HCT116 (cell line): ENCODE measurements around the gene EVC. TPM values are rescaled to one million over a fixed set of nuclear protein-coding genes. Genes with fewer than 3 reads are reported as not detected.

ENCODE experiments used
- ATAC-seq: fragments of 200-7000 bp; cut with Tn5 transposase; 2 replicates; pipeline ENCODE4 v1.9.1; 2020; ENCODE audit warnings: mild to moderate bottlenecking, moderate library complexity
- BruUV-seq: library from RNA; stranded (reverse); fragments of 400-500 nt; replicated peaks from 2 replicates; lab custom pipeline; 2021; lab: Mats Ljungman, UMichigan
- CTCF ChIA-PET: fragments of 300-600 bp; sonication (Branson Sonifier 250); formaldehyde crosslinking; loops from one replicate; lab custom pipeline; 2021; ENCODE audit warnings: antibody characterized with exemption; lab: Charles Lee
- POLR2A ChIA-PET: fragments of 300-600, 350-600 bp; sonication (Branson Sonifier 250); formaldehyde crosslinking; loops from one replicate; lab custom pipeline; 2021; ENCODE audit warnings: antibody characterized with exemption; lab: Charles Lee
- RAD21 ChIA-PET, 2 experiments: fragments of 300-600 bp; sonication (Branson Sonifier 250); formaldehyde crosslinking; loops; one replicate each; lab custom pipeline; 2023; ENCODE audit warnings: low total read pairs in 2 of 2; ENCODE audit not compliant: uncharacterized antibody in 2 of 2, unreplicated experiment in 2 of 2, low non-redundant PET in 1 of 2; lab: Charles Lee
- DNase-seq: peaks from one replicate; pipeline ENCODE4 v3.0.0-alpha.2; 2010; ENCODE audit warnings: low read depth, low spot score
- H2AFZ ChIP-seq: fragments of 200-600 bp; shearing (Covaris generic), sonication (generic); 2 replicates; pipeline ENCODE4 v1.6.1; 2017; ENCODE audit warnings: low read depth, mixed run types, mixed read lengths, antibody characterized with exemption, low read length; ENCODE audit not compliant: poor library complexity, severe bottlenecking
- H3K27ac ChIP-seq: 2 replicates; pipeline ENCODE4 v1.5.1; 2012; ENCODE audit warnings: low read depth, low read length
- H3K27me3 ChIP-seq: fragments of 200-600 bp; sonication (generic); 2 replicates; pipeline ENCODE4 v1.6.1; 2016; ENCODE audit warnings: mixed run types, low read length, mixed read lengths; ENCODE audit not compliant: insufficient read depth
- H3K36me3 ChIP-seq, 2 experiments: fragments of 200-500 bp in 1 of 2; fragments of 200-600 bp in 1 of 2; sonication (Bioruptor generic) in 1 of 2; sonication (generic) in 1 of 2; 2 replicates each; pipeline versions ENCODE4 v1.5.1 to v1.6.1; 2014 to 2016; ENCODE audit warnings: low read length in 2 of 2, inconsistent platforms in 1 of 2, mixed read lengths in 1 of 2, mixed run types in 1 of 2; ENCODE audit not compliant: insufficient read depth in 2 of 2, control insufficient read depth in 1 of 2
- H3K4me1 ChIP-seq, 2 experiments: fragments of 200-600 bp in 1 of 2; sonication (generic) in 1 of 2; 2 replicates each; pipeline versions ENCODE4 v1.5.1 to v1.6.1; 2012 to 2017; ENCODE audit warnings: low read length in 2 of 2, inconsistent platforms in 1 of 2, mild to moderate bottlenecking in 1 of 2, mixed read lengths in 1 of 2, mixed run types in 1 of 2, moderate library complexity in 1 of 2; ENCODE audit not compliant: insufficient read depth in 2 of 2, control insufficient read depth in 1 of 2
- H3K4me2 ChIP-seq: fragments of 200-600 bp; sonication (generic); 2 replicates; pipeline ENCODE4 v1.6.1; 2017; ENCODE audit warnings: mixed run types, low read length, mixed read lengths
- H3K4me3 ChIP-seq, 2 experiments: fragments of 200-600 bp in 1 of 2; sonication (generic) in 1 of 2; replicated peaks in 1 of 2; 2 replicates each; pipeline ENCODE4 v1.5.1; 2011 to 2016; ENCODE audit warnings: low read length in 2 of 2, control low read depth in 1 of 2, low read depth in 1 of 2, mild to moderate bottlenecking in 1 of 2, mixed read lengths in 1 of 2, mixed run types in 1 of 2
- H3K79me2 ChIP-seq: fragments of 200-600 bp; sonication (generic); 2 replicates; pipeline ENCODE4 v1.6.1; 2017; ENCODE audit warnings: mild to moderate bottlenecking, mixed run types, low read length, moderate library complexity, mixed read lengths; ENCODE audit not compliant: insufficient read depth
- H3K9ac ChIP-seq: fragments of 200-600 bp; sonication (generic); 2 replicates; pipeline ENCODE4 v1.6.1; 2016; ENCODE audit warnings: low read length, mixed read lengths
- H3K9me2 ChIP-seq: fragments of 200-600 bp; sonication (generic), shearing (Covaris generic); 2 replicates; pipeline ENCODE4 v1.6.1; 2017; ENCODE audit warnings: mixed run types, mild to moderate bottlenecking, moderate library complexity; ENCODE audit not compliant: insufficient read depth
- H3K9me3 ChIP-seq, 2 experiments: fragments of 200-500 bp in 1 of 2; fragments of 200-600 bp in 1 of 2; sonication (Bioruptor generic) in 1 of 2; sonication (generic) in 1 of 2; 2 replicates each; pipeline ENCODE4 v1.6.1; 2014 to 2017; ENCODE audit warnings: low read length in 2 of 2, mixed read lengths in 2 of 2, inconsistent platforms in 1 of 2, low read depth in 1 of 2, mild to moderate bottlenecking in 1 of 2, mixed run types in 1 of 2, moderate library complexity in 1 of 2; ENCODE audit not compliant: control insufficient read depth in 1 of 2, insufficient read depth in 1 of 2
- H4K20me1 ChIP-seq: fragments of 200-600 bp; sonication (generic), shearing (Covaris generic); 2 replicates; pipeline ENCODE4 v1.6.1; 2017; ENCODE audit warnings: mixed run types, mild to moderate bottlenecking, moderate library complexity; ENCODE audit not compliant: insufficient read depth
- CBX3 ChIP-seq: IDR thresholded peaks from 2 replicates; pipeline ENCODE4 v1.6.1; 2012; ENCODE audit warnings: low read depth
- CEBPB ChIP-seq: IDR thresholded peaks from 2 replicates; pipeline ENCODE4 v1.6.1; 2012; ENCODE audit warnings: low read depth
- CTCF ChIP-seq, 3 experiments: fragments of 200-600 bp in 1 of 3; sonication (generic) in 1 of 3; IDR thresholded peaks in 2 of 3; conservative IDR thresholded peaks in 1 of 3; 2 replicates each; pipeline ENCODE4 v1.5.1; 2012 to 2017; ENCODE audit warnings: low read depth in 2 of 3, low read length in 2 of 3, antibody characterized with exemption in 1 of 3, borderline replicate concordance in 1 of 3, control low read depth in 1 of 3, mild to moderate bottlenecking in 1 of 3, mixed read lengths in 1 of 3, mixed run types in 1 of 3, moderate library complexity in 1 of 3; ENCODE audit not compliant: insufficient read depth in 1 of 3
- ELF1 ChIP-seq: IDR thresholded peaks from 2 replicates; pipeline ENCODE4 v1.6.1; 2012; ENCODE audit warnings: low read depth, borderline replicate concordance
- EZH2 ChIP-seq: fragments of 200-600 bp; sonication (generic); IDR thresholded peaks from 2 replicates; pipeline ENCODE4 v1.6.1; 2017; ENCODE audit warnings: antibody characterized with exemption, mixed run types
- POLR2A ChIP-seq: IDR thresholded peaks from 2 replicates; pipeline ENCODE4 v1.7.0; 2011; ENCODE audit warnings: borderline replicate concordance; ENCODE audit not compliant: insufficient read depth, insufficient read length; ENCODE audit errors: extremely low read depth
- TCF7L2 ChIP-seq: IDR thresholded peaks from 2 replicates; pipeline ENCODE4 v1.7.0; 2011; ENCODE audit warnings: borderline replicate concordance, inconsistent platforms; ENCODE audit not compliant: insufficient read depth, insufficient read length; ENCODE audit errors: extremely low read depth
- intact Hi-C: fragments of 100-400 bp; cut with micrococcal nuclease; formaldehyde crosslinking; loops from 2 replicates; pipeline ENCODE4 v1.10.0; 2022
- total RNA-seq: library from RNA; stranded (reverse); gene quantifications from one replicate; pipeline ENCODE4 v1.2.1, GENCODE V29; 2021; ENCODE audit not compliant: unreplicated experiment

The EVC gene
- total RNA-seq, 1 experiment from 2014 or later = 0.15 TPM

GRCh38 chr4:5815641-5816040 is 104.6 kb downstream of the EVC start:
- intact Hi-C loops = loop anchor here (10.0 kb wide), 1 partner anchor 1561 kb away; no protein-coding TSS in a partner anchor
- DNase-seq (no peak), ATAC-seq (no peak)
- Histone ChIP-seq H3K27me3 (peaks cover 5% of the 10 kb centered on the region; the same call in 1 of the 2 replicates), H3K27ac (no peak overlapping the region), H4K20me1 (no peaks in the 10 kb centered on the region), H3K4me1 (no peaks in the 10 kb centered on the region), H3K9ac (no peak overlapping the region), H3K9me2 (no peaks in the 10 kb centered on the region), H3K4me3 (no peak overlapping the region), H3K9me3 (no peaks in the 10 kb centered on the region), H3K4me2 (no peak overlapping the region), H3K79me2 (no peaks in the 10 kb centered on the region), H3K36me3 (no peaks in the 10 kb centered on the region), H2AFZ (no peak overlapping the region)
- no TSS peak for BruUV-seq
- TF ChIP-seq ELF1 = no peak
- ChIA-PET CTCF (no interaction called here), POLR2A (no interaction called here), RAD21 (no interaction called here)

GRCh38 chr4:5816101-5816500 is 105.1 kb downstream of the EVC start:
- Histone ChIP-seq H3K9ac (no peak overlapping the region), H3K9me3 (no peaks in the 10 kb centered on the region), H4K20me1 (no peaks in the 10 kb centered on the region), H3K4me3 (no peak overlapping the region), H3K4me2 (no peak overlapping the region), H3K4me1 (no peaks in the 10 kb centered on the region), H2AFZ (no peak overlapping the region), H3K79me2 (no peaks in the 10 kb centered on the region), H3K27ac (no peak overlapping the region), H3K36me3 (no peaks in the 10 kb centered on the region), H3K9me2 (no peaks in the 10 kb centered on the region), H3K27me3 (peaks cover 5% of the 10 kb centered on the region; the same call in 1 of the 2 replicates)
- intact Hi-C loops = loop anchor here (10.0 kb wide), 1 partner anchor 1561 kb away; no protein-coding TSS in a partner anchor
- ChIA-PET CTCF (no interaction called here), RAD21 (no interaction called here), POLR2A (no interaction called here)
- no TSS peak for BruUV-seq
- DNase-seq (no peak), ATAC-seq (no peak)
- TF ChIP-seq CTCF (IDR thresholded peaks at IDR 0.05 in 2 of 3, conservative IDR thresholded peaks at IDR 0.05 in 1 of 3; ENCODE audit: borderline replicate concordance in 1 of 3, insufficient read depth in 1 of 3, low read depth in 2 of 3, low read length in 2 of 3) = no peak
- no peak for TF ChIP-seq TCF7L2
- no peak for TF ChIP-seq CEBPB
- no peak for TF ChIP-seq EZH2
- TF ChIP-seq CBX3 = no peak
- TF ChIP-seq POLR2A = no peak
